HG02610 (cell line): ENCODE results near the gene PRSS56.

ENCODE experiments used
- ATAC-seq: cut with Tn5 transposase; IDR thresholded peaks from one replicate; pipeline ENCODE4 v1.9.1; 2021; ENCODE audit warnings: mild to moderate bottlenecking, moderate library complexity; ENCODE audit not compliant: unreplicated experiment

The PRSS56 gene

DNA sequence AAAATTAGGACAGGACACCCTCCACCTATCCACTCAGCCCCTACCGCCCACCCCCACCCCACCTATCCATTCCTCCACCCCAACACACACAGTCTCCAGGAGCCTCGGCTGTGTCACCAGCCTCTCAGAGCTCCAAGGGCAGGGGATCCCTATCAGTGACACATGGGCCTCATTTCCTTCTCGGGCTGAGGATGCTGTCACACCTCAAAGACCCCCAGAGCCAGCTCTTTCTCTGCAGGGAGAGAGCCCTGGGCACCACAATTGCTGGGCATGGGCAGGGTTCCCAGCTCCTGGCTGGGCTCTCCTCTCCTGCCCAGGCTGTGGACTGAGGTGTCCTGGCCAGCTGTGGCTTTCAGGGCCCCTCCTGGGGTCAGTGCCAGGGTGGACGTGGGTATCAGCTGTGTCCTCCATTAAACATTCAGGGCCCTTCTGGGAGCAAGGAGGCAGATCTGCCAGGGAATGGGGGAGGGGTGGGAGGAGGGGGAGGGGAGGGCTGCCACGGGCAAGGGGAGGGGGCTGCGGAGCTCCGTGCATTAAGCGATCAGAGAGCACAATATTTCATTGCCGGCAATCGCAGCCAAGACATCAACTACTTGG is 18.3 kb upstream of the PRSS56 start:
- ATAC-seq, result no peak

- ATAC-seq, result no peak
These were observed 17.7 kb upstream of the PRSS56 start for GRCh38 chr2:232502511-232502910.

- ATAC-seq, result no peak
These were observed 17.0 kb upstream of the PRSS56 start for GRCh38 chr2:232502911-232503808.

DNA sequence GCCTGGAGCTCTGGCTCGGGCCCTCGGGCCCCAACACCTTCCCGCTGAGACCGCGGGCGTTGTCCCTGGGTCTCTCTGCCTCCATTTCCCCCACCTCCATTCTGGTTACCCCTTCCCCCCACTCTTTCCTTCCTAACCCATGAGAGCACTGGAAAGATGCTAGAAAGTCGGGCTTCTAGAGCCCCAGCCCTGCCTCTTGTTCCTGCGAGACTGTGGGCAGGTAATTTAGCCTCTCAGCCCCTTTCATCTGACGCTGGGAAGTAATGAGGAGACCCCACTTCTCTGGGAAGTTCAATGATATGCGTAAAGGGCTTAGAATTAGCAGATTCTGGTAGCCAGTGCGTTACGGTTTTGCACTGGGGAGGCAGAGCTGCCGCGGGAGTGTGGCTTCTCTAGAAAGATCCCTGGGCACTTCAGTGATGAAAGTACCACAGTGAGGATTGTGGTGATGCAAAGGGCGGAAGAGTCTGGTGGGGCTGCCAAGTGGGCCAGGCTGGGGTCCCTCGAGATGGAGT is 16.3 kb upstream of the PRSS56 start:
- ATAC-seq, result no peak

DNA sequence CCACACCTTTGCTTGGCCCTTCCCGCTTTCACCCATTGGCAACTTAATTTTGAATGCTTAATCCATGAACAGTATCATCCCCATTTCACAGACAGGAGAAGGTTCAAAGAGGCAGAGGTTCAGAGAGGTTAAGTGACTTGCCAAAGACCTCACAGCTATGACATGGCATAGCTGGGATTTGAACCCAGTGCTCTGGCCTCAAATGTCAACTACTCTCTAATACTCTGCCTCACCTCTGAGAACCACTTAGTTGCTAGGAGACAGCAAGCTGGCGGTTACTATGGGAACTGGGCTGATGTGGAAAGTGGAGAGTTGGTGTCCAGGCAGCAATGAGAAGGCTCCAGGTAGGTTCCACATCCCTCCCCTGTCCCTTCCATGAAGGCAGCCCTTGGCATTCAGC is 15.8 kb upstream of the PRSS56 start:
- no peak for ATAC-seq

DNA sequence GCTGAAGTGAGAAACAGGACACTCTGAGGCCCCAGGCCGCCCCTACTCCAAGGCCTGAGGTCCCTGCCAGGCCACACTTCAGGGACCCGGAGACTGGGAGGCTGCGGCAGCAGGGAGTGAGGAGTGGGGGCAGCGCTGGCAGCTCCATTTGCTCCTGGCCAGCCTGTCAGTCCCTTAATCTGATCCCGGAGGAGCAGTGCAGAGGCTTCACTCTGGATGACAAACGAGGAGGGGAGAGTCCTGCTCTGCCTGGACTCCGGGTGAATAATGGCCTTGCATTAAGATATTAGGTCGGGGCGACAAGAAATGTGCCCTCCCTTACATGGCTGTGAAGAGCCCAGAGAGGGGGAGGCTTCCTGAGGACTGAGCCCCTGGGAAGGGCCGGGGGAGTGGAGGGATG is 14.3 kb upstream of the PRSS56 start:
- no peak for ATAC-seq

DNA sequence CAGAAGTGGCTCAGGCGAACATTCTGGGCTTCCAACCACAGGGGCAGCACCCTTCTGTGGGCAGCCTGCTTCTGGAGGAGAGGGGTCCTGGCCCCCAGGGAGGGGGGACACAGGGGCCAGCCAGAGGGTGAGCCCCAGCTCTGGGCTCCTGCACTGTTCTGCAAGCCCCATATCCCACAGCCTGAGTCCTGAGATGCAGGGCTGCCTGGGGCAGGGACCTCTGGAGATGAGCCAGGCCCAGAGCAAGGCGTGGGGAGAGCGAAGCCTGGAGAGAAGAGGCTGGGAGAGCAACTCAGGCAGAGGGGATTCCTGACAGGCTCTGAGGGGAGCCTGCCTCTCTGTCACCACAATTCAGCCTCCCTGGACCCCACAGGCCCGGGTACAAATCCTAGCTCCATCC is 13.5 kb upstream of the PRSS56 start:
- ATAC-seq, result no peak

DNA sequence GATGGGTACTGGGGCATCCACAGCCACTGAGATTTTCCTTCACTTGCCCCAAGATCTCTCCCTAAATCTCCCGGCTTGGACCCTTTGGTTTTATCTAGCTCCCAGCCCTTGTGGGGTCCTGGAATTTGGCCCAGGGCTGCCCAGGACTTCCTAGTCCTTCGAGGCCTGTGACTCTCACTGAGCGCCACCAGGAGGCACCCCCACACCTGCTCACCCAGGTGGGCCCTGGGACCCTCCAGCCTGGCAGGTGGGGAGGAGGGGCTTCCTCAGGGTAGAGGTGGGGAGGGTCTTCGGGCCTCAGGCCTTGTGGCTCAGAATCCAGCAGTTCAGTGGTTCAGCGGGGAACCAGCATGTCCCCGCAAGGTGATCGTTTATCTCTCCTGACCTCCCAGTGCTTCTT is 11.9 kb upstream of the PRSS56 start:
- no peak for ATAC-seq

- ATAC-seq, result no peak
These were observed 8.8 kb upstream of the PRSS56 start for GRCh38 chr2:232511336-232511890.

DNA sequence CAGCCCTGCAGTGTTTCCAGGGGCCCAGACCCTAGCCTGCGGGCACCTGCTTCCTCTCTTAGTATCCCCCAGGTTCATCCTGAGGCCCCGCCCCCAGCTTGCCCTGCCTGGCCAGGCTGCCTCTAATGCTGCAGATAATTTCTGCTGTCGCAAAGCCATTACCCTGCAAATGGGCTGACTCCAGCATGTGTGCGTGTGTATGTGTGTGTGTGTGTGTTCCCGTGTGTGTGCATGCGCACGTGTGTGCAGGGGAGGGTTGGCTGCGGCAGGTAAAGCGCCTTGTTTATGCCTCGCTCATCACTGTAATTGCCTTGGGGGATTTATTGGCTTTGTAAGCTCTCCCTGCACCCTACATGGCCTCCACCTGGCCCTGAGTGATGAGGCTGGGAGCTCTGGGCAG is 7.6 kb upstream of the PRSS56 start:
- ATAC-seq, result no peak

GRCh38 chr2:232513353-232513752 is 6.8 kb upstream of the PRSS56 start:
- ATAC-seq, result no peak

GRCh38 chr2:232515639-232516038 is 4.5 kb upstream of the PRSS56 start:
- no peak for ATAC-seq

- no peak for ATAC-seq
These were observed 3.6 kb upstream of the PRSS56 start for GRCh38 chr2:232516551-232516950.

DNA sequence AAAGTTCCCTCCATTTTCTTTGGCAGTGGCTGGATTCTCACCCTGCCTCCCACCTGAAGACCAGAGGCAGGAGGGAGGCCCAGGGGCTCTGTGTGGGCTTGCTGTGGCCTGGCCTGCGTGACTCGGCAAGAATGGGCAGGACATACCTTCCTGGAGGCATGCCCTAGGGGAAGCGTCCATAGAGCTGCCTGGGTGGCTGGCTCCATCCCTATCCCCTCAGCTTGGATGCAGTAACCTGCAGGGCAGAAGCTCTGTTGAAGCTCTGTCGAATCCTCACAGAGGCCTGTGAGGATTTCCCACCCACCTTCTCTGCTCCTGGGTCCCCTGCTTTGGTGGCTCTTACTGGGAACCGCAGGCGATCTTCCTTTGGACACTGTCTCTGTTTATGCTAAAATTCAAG is 1.3 kb upstream of the PRSS56 start:
- ATAC-seq, result no peak

DNA sequence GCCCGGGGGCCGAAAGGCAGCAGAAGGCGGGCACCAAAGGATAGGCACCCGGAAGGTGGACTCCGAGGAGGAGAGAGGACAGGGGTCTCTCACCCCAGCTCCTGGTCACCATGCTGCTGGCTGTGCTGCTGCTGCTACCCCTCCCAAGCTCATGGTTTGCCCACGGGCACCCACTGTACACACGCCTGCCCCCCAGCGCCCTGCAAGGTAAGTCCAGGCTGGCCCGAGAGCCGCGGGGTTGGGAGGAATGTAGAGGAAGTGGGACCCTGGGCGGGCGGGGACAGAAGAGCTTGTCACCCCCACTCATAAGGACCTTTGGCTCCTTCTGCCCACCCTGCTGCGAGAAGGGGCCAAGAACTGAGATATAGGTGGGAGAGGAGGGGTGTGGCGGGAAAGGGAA is 301 bp downstream of the PRSS56 start:
- ATAC-seq, result no peak

- no peak for ATAC-seq
These were observed 910 bp downstream of the PRSS56 start for GRCh38 chr2:232521098-232521497.

- ATAC-seq, result no peak
These were observed 1.9 kb downstream of the PRSS56 start for GRCh38 chr2:232521959-232522622.

GRCh38 chr2:232522623-232523401 is 2.6 kb downstream of the PRSS56 start:
- ATAC-seq, result no peak

DNA sequence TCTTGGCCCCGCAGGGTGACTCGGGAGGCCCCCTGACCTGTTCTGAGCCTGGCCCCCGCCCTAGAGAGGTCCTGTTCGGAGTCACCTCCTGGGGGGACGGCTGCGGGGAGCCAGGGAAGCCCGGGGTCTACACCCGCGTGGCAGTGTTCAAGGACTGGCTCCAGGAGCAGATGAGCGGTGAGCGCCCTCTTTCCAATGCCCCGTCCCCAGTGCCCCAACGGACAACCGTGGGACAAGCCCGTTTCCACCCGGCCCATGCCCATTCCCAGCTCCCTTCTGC is 3.2 kb downstream of the PRSS56 start:
- no peak for ATAC-seq

- no peak for ATAC-seq
These were observed 3.8 kb downstream of the PRSS56 start for GRCh38 chr2:232523682-232524597.
